ENCODE results near the gene OR11A1.

Gene OR11A1

DNA sequence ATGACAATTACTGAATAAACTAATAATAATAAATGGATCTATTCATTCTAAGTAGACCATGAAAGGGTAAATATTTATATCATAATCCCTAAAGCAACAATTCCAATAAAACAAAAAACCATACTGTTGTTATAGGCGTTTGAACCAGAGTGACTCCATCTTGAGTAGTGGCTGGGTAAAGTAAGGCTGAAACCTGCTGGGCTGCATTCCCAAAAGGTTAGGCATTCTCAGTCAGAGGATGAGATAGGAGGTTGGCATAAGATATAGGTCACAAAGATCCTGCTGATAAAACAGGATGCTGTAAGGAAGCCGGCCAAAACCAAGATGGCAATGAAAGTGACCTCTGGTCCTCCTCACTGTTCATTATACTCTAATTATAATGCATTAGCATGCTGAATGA lies 8.4 kb upstream of the OR11A1 start:
- H3K9ac ChIP-seq (ENCODE audit: low read length): no peak overlapping the region
- no peak overlapping the region for H2AFZ ChIP-seq (ENCODE audit: low read depth, low read length)
- H4K20me1 ChIP-seq (ENCODE audit: insufficient read depth, low read length): no peaks in the 10 kb centered on the region
- H3K27me3 ChIP-seq (ENCODE audit: low read depth, low read length): no peaks in the 10 kb centered on the region
- peaks cover 7% of the 10 kb centered on the region; the same call in 1 of the 2 replicates for H3K4me1 ChIP-seq (ENCODE audit: low read length)
- no peak overlapping the region for H3K27ac ChIP-seq (ENCODE audit: low read length)
- no peaks in the 10 kb centered on the region for H3K36me3 ChIP-seq (replicated peaks; ENCODE audit: low read depth, low read length)
- TF ChIP-seq, protein P1, sequence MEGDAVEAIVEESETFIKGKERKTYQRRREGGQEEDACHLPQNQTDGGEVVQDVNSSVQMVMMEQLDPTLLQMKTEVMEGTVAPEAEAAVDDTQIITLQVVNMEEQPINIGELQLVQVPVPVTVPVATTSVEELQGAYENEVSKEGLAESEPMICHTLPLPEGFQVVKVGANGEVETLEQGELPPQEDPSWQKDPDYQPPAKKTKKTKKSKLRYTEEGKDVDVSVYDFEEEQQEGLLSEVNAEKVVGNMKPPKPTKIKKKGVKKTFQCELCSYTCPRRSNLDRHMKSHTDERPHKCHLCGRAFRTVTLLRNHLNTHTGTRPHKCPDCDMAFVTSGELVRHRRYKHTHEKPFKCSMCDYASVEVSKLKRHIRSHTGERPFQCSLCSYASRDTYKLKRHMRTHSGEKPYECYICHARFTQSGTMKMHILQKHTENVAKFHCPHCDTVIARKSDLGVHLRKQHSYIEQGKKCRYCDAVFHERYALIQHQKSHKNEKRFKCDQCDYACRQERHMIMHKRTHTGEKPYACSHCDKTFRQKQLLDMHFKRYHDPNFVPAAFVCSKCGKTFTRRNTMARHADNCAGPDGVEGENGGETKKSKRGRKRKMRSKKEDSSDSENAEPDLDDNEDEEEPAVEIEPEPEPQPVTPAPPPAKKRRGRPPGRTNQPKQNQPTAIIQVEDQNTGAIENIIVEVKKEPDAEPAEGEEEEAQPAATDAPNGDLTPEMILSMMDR (IDR thresholded peaks at IDR 0.05; ENCODE audit: low read depth, low read length): no peak
- TF ChIP-seq EZH2phosphoT487 (IDR thresholded peaks at IDR 0.05; ENCODE audit: low read depth): no peak
- H3K79me2 ChIP-seq (ENCODE audit: low read length): no peaks in the 10 kb centered on the region
- no peaks in the 10 kb centered on the region for H3K9me3 ChIP-seq (ENCODE audit: insufficient read depth, low read length)
- H3K4me2 ChIP-seq (ENCODE audit: low read length): no peak overlapping the region
- no peak overlapping the region for H3K4me3 ChIP-seq (ENCODE audit: low read length)

DNA sequence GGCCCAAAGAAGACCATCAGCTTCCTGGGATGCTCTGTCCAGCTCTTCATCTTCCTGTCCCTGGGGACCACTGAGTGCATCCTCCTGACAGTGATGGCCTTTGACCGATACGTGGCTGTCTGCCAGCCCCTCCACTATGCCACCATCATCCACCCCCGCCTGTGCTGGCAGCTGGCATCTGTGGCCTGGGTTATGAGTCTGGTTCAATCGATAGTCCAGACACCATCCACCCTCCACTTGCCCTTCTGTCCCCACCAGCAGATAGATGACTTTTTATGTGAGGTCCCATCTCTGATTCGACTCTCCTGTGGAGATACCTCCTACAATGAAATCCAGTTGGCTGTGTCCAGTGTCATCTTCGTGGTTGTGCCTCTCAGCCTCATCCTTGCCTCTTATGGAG lies 5.2 kb upstream of the OR11A1 start:
- H3K36me3 ChIP-seq (replicated peaks; ENCODE audit: low read depth, low read length): no peaks in the 10 kb centered on the region
- no peaks in the 10 kb centered on the region for H3K79me2 ChIP-seq (ENCODE audit: low read length)
- H3K27me3 ChIP-seq (ENCODE audit: low read depth, low read length): no peaks in the 10 kb centered on the region
- peaks cover 7% of the 10 kb centered on the region; the same call in 1 of the 2 replicates for H3K4me1 ChIP-seq (ENCODE audit: low read length)
- H4K20me1 ChIP-seq (ENCODE audit: insufficient read depth, low read length): no peaks in the 10 kb centered on the region
- no peak overlapping the region for H3K27ac ChIP-seq (ENCODE audit: low read length)
- no peak overlapping the region for H3K4me3 ChIP-seq (ENCODE audit: low read length)
- no peaks in the 10 kb centered on the region for H3K9me3 ChIP-seq (ENCODE audit: insufficient read depth, low read length)
- H2AFZ ChIP-seq (ENCODE audit: low read depth, low read length): no peak overlapping the region
- H3K9ac ChIP-seq (ENCODE audit: low read length): no peak overlapping the region
- no peak overlapping the region for H3K4me2 ChIP-seq (ENCODE audit: low read length)
- no peak for TF ChIP-seq EZH2phosphoT487 (IDR thresholded peaks at IDR 0.05; ENCODE audit: low read depth)
- TF ChIP-seq, protein P1 (IDR thresholded peaks at IDR 0.05; ENCODE audit: low read depth, low read length): no peak

DNA sequence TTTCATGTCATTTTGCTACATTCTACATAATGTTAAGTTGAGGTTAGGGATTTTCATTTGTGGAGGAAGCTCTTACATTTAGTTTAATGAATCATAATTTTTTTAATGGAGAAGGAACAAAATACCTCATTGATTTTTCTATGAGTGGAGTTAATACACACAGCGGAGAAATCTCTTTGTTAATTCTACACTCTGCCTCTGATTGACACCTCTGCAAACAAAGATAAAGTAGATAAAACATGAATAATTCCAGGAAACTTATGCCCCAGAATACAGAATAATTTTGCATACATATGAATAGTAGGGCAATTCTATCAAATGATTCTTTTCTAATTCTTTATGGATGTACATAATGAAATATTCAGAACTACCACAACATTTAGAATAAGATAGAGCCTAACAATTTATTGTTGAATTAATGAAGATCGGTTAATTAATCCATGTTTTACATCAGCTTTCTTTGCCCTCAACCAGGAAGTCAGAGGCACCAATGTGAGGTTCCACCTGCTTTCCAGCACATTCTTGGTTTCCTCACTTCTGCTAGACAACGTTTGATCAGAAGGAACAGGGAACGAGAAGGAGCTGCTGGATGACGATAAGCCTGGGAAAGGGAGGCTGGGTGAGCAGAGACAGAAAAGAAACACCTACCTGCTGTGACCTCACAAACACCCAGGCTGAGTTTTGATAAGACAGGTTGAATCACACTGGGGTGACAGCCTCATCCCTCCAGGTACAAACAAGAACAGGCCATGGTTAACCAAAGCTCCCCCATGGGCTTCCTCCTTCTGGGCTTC lies 4.3 kb upstream of the OR11A1 start:
- no peak overlapping the region for H3K9ac ChIP-seq (ENCODE audit: low read length)

More for the DNA sequence above, 4.3 kb upstream of the OR11A1 start:
- Histone ChIP-seq H3K4me3 (ENCODE audit: low read length) (no peak overlapping the region), H3K9me3 (ENCODE audit: insufficient read depth, low read length) (no peaks in the 10 kb centered on the region), H3K36me3 (replicated peaks; ENCODE audit: low read depth, low read length) (no peaks in the 10 kb centered on the region), H4K20me1 (ENCODE audit: insufficient read depth, low read length) (no peaks in the 10 kb centered on the region), H3K79me2 (ENCODE audit: low read length) (no peaks in the 10 kb centered on the region), H3K4me1 (ENCODE audit: low read length) (peaks cover 7% of the 10 kb centered on the region; the same call in 1 of the 2 replicates), H3K27ac (ENCODE audit: low read length) (no peak overlapping the region), H2AFZ (ENCODE audit: low read depth, low read length) (no peak overlapping the region), H3K27me3 (ENCODE audit: low read depth, low read length) (no peaks in the 10 kb centered on the region), H3K4me2 (ENCODE audit: low read length) (no peak overlapping the region)
- no peak for TF ChIP-seq EZH2phosphoT487 (IDR thresholded peaks at IDR 0.05; ENCODE audit: low read depth)
- TF ChIP-seq, protein P1 (IDR thresholded peaks at IDR 0.05; ENCODE audit: low read depth, low read length): no peak

Data from OCI-LY3 (cell line).